HG03108 (cell line): Measurements from ENCODE around the gene SORBS2.

ENCODE experiments used
- ATAC-seq: cut with Tn5 transposase; IDR thresholded peaks from one replicate; pipeline ENCODE4 v1.9.1; 2021; ENCODE audit warnings: moderate library complexity; ENCODE audit not compliant: unreplicated experiment

The SORBS2 gene

GRCh38 chr4:185803022-185803421 lies 9.0 kb downstream of the SORBS2 start:
- no peak for ATAC-seq

GRCh38 chr4:185801471-185801870 lies 10.5 kb downstream of the SORBS2 start:
- ATAC-seq: no peak

GRCh38 chr4:185800266-185800945 lies 11.6 kb downstream of the SORBS2 start:
- no peak for ATAC-seq

GRCh38 chr4:185799442-185799841 lies 12.6 kb downstream of the SORBS2 start:
- ATAC-seq: no peak

GRCh38 chr4:185797596-185798338 lies 14.2 kb downstream of the SORBS2 start:
- no peak for ATAC-seq

GRCh38 chr4:185797018-185797417 lies 15.0 kb downstream of the SORBS2 start:
- ATAC-seq: no peak

GRCh38 chr4:185796176-185796575 lies 15.8 kb downstream of the SORBS2 start:
- ATAC-seq: no peak

- no peak for ATAC-seq
Observed at GRCh38 chr4:185794637-185795036, 17.4 kb downstream of the SORBS2 start.

GRCh38 chr4:185793716-185794115 lies 18.3 kb downstream of the SORBS2 start:
- ATAC-seq: no peak

GRCh38 chr4:185793116-185793485 lies 18.9 kb downstream of the SORBS2 start:
- no peak for ATAC-seq

- no peak for ATAC-seq
Observed at GRCh38 chr4:185792384-185793115, 19.4 kb downstream of the SORBS2 start.

- no peak for ATAC-seq
Observed at GRCh38 chr4:185787926-185788679, 23.9 kb downstream of the SORBS2 start.

- ATAC-seq: no peak
Observed at GRCh38 chr4:185786422-185786821, 25.6 kb downstream of the SORBS2 start.

GRCh38 chr4:185783574-185783973 lies 28.4 kb downstream of the SORBS2 start:
- no peak for ATAC-seq

- ATAC-seq: no peak
Observed at GRCh38 chr4:185782523-185782922, 29.5 kb downstream of the SORBS2 start.

GRCh38 chr4:185781555-185782215 lies 30.3 kb downstream of the SORBS2 start:
- ATAC-seq: no peak

GRCh38 chr4:185780472-185780871 lies 31.5 kb downstream of the SORBS2 start:
- no peak for ATAC-seq

- no peak for ATAC-seq
Observed at GRCh38 chr4:185779517-185779916, 32.5 kb downstream of the SORBS2 start.

GRCh38 chr4:185778307-185778706 lies 33.7 kb downstream of the SORBS2 start:
- no peak for ATAC-seq

- ATAC-seq: no peak
Observed at GRCh38 chr4:185775792-185776555, 36.0 kb downstream of the SORBS2 start.
